ENCODE data around the gene ZNF469.
"Not testable (repeated sequence)": the region's sequence is repeated elsewhere in the genome, so short reads cannot be mapped to it uniquely, and the experiment has no call there.

The ZNF469 gene

DNA sequence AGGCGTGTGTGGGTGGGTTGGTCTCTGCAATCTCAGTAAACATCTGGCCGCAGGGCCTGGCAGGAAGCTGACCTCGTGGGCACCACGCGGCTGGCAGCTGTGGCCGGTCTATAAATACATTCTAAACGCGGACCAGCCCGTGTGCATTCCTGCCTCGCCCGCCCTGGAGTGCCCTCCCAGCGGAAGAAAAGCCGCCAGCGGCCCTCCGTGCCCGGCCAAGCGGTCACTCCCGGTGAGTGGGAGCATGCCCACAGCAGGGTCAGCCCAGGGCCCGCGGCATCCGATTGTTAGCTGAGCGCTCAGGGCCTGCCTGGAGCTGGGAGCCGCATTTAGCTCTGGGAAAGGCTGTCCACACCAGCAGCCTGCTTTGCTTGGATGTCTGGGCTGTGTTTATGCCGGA is 10.3 kb downstream of the ZNF469 start:
- DNase-seq: no peak

DNA sequence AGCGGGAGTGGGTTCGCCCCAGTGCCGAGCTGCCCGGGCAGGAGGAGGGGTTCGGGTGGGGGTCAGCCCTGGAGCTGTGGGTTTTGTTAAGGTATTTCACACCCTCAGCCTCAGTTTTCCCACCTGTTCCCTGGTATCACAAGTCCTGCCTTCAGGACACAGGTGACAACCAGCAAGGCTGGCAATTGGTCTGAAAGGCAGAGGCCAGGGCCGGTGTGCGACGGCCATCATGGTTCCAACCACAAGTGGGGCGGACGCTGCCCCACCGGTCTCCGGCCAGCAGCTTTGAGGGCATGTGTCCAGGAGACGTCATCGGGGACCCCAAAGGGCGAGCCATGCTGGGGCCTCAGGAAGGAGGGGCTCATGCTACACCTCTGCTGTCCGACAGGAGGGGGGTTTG is 10.8 kb downstream of the ZNF469 start:
- DNase-seq: no peak

DNA sequence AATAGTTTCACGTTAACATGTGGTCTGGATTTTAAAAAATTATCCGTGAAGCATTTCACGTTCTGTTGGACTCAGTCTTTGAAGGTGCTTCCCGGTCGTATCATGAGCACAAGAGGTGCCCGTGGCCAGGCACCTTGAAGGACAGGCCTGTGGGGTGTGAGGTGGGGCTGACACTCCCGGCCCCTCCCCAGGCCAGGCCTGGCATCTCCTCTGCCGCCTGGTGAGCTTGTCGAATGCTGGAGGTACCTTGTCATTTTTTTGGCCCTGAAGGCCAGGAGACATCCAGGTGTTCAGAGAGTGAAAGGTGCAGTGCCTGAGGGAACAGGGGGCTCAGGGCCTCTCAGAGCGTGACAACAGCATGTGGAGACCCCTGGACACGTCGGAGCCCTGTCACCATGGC is 11.7 kb downstream of the ZNF469 start:
- no peak for DNase-seq

GRCh38 chr16:88395669-88396584 is 13.2 kb downstream of the ZNF469 start:
- no peak for DNase-seq

DNA sequence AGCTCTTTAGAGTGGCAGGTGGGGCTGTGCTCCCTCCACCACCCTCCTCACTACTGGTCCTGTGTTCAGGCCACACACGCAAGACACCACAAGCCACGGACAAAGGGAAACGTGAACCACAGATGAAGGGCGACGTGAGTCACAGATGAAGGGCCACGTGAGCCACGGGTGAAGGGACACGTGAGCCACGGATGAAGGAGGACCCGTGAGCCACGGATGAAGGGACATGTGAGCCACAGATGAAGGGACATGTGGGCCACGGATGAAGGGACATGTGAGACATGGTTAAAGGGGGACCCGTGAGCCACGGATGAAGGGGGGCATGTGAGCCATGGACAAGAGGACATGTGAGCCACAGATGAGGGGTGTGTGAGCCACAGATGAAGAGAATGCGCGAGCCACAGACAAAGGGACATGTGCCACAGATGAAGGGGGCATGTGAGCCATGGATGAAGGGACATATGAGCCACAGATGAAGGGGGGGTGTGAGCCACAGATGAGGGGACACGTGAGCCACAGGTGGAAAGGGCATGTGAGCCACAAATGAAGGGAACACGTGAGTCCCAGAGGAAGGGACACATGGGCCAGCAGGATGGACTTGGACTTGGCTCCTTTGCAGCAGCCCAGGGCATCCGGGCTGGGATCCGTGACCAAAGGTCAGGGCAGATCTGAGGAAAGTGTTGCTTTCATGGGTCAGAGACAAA is 15.6 kb downstream of the ZNF469 start:
- no peak for DNase-seq

GRCh38 chr16:88398874-88399178 is 16.1 kb downstream of the ZNF469 start:
- no peak for DNase-seq

DNA sequence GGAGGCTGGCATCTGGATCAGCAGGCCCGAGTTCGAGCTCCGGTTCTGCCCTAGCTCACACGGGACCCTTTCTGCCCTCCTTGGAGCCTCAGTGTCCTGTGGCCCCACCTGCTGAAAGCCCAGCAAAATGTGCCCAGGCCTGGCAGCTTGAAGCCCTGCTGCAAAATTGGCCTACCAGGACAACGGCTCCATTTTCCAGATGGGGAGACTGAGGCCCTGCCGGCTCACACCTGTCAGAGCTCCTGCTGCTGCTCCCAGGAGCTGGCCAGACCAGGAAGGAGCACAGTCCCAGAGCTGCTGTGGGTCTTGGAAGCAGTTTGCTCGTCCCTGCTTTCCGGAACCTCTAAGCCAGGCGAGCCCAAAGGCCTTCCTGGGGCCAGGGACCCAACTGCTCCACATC is 17.4 kb downstream of the ZNF469 start:
- no peak for DNase-seq

DNA sequence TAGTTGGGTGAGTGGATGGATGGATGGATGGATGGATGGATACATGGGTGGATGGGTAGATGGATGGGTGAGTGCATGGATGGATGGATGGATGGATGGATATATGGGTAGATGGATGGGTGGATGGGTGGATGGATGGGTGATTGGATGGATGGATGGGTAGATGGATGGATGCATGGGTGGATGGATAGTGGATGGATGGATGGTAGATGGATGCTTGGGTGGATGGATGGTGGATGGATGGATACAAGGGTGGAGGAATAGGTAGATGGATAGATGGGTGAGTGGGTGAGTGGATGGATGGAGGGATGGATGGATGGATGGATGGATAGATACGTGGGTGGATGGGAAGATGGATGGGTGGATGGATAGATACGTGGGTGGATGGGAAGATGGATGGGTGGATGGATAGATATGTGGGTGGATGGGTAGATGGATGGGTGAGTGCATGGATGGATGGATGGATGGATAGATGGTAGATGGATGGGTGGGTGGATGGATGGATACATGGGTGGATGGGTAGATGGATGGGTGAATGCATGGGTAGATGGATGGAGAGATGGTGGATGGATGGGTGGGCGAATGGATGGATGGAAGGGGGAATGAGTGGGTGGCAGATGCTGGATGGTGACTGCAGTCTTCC is 19.0 kb downstream of the ZNF469 start:
- DNase-seq: no peak

GRCh38 chr16:88402551-88403240 is 19.9 kb downstream of the ZNF469 start:
- DNase-seq: no peak

DNA sequence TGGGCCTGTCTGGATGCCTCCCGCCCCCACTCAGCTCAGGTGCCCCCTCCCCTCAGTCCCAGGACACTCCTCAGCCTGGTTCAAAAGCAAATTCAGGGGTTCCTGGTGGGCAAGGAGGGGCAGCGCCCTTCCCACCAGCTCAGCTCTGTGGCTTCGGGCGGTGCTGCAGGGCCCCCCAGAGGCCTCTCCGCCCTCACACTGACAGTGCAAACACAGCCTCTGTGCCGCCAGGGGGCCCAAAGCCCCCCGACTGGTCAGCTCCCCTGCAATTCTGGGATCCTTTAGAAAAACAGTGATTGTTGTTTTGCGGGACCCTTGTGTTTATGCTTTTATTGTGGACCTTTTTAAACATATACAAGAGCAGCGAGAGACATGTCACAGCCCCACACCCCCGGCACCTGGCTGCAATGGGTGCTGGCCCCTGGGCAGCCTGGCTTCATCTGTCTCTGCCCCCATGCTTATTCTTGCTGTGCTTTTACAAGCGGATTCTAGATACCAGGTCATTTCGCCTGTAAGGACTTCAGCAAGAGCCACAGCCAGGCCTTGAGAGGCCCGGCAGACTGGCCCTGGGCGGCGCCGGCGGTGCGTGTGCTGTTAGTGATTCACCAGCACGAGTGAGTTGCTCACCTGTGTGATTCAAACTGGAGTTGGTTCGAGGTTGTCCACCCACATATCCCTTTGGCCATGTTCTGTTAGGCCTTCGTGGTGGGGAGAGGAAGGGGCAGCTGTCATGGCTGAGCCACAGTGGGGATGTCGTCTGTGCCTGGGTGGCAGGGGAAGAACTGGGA is 21.2 kb downstream of the ZNF469 start:
- DNase-seq: no peak

GRCh38 chr16:88404769-88405168 is 22.0 kb downstream of the ZNF469 start:
- DNase-seq: no peak

DNA sequence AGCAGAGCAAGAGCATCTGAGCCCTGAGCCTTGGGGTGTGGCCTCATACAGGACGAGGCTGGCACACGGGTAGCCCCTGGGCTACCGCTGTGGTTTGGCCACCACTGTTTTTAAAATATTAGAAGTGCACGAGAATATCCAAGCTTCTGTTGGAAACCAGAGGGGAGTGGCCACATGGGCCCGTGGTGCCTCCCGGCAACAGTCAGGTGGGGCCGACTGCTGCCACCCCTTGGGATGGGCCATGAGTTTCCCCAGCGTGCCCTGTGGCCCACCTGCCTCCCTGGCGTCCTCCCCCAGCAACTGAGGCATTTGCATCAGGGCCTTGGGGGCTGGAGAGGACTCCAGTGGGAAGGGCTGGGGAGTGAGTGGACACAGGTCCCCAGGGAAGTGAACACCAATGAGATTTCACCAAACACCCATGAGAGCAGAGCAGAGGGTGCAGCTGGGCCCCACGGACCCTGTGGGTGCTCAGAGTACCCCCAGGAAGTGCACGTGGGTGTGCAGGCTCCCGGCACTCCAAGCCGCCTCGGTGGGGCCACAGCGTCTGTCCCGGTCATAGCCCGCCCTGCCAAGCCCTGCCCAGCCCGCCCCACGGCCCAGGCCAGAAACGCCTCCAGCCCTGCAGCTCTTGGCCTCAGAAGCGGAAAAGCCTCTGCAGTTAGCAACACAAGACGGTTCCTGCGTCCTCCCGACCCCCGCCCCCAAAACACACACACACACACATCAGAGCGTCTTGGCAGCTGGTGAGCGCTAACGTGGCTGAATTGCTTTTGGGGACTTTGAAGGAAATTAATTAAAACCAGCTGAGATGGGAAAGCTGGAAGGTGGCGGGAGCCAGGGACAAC is 22.7 kb downstream of the ZNF469 start:
- DNase-seq: no peak

- no peak for DNase-seq
Measured at GRCh38 chr16:88406096-88407041, 23.6 kb downstream of the ZNF469 start.

DNA sequence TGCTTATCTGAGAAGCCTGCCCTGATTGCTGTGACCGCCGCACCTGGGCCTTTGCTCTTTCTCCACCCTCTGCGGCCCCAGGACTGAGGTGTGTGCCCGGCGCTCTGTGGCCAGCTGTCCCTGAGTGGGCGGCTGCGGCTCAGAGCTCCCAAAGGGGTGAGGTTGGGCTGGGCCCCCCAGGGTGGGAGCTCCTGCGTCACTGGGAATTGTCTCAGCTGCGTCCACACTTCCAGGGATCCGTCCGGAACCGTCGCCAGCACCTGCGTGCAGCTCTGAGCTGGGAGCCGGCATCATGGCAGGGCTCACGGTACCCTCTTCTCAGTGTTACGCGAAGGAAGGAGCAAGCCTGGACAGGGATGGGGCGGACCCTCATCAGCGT is 24.3 kb downstream of the ZNF469 start:
- DNase-seq: no peak

- no peak for DNase-seq
Measured at GRCh38 chr16:88407807-88408206, 25.0 kb downstream of the ZNF469 start.

GRCh38 chr16:88408561-88409142 is 25.9 kb downstream of the ZNF469 start:
- DNase-seq: no peak

DNA sequence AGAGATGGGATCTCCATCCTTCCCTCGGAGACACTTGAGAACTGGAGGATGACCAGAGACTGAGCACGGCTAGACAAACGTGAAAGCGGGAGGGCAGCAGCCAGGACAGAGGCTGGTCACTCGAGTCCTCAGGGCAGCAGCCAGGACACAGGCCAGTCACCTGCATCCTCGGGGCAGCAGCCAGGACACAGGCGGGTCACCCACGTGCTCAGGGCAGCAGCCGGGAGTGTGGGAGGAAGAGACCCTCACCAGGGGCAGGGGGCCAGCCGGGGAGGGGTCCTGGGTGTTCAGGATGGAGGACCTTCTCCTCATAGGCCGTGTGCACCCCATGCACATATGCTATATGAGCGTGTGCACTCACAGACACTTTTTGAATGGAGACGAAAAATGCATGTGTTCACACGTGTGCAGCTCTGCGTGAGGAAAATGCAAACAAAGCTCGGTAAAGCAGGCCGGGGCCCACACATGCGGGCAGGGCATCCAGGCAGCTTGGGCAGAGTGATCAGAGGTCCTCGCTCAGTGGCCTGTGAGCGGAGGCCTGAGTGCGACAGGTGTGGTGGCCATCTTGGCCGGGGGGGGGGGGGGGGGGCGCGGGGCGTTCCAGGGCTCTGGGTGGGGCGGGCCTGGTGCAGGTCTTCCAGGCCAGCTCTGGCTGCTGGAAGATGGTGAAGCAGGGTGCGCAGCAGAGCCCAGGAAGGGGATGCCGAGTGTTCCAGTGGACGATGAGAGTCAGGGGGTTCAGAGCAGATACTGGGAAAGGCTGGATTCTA is 26.7 kb downstream of the ZNF469 start:
- DNase-seq: no peak

DNA sequence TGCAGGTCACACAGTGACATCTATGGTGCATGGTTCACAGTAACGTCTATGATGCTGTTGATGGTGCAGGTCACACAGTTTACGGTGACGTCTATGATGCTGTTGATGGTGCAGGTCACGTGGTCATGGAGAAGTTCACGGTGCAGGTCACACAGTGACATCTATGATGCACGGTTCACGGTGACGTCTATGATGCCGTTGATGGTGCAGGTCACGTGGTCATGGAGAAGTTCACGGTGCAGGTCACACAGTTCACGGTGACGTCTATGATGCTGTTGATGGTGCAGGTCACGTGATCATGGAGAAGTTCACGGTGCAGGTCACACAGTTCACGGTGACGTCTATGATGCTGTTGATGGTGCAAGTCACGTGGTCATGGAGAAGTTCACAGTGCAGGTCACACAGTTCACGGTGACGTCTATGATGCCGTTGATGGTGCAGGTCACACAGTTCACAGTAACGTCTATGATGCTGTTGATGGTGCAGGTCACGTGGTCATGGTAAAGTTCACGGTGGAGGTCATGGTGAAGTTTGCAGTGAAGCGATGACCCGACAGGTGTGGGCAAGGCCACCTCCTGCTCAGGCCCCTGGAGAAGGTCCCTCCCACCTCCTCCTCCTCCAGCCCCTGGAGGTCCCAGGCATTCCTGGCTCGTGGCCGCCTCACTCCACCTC is 27.7 kb downstream of the ZNF469 start:
- not testable (repeated sequence) for DNase-seq
